ENCODE results near the gene TRIM65.

- TF ChIP-seq CTCF (conservative IDR thresholded peaks at IDR 0.05; ENCODE audit: low read depth, low read length) (no peak), MAZ (IDR thresholded peaks at IDR 0.05; ENCODE audit: borderline replicate concordance, low read depth, low read length) (no peak), POLR2A (IDR thresholded peaks at IDR 0.05; ENCODE audit: low read depth, low read length) (no peak), USF2 (IDR thresholded peaks at IDR 0.05; ENCODE audit: low read depth, low read length) (no peak), RAD21 (IDR thresholded peaks at IDR 0.05; ENCODE audit: low read length) (no peak), CEBPB (IDR thresholded peaks at IDR 0.05; ENCODE audit: low read depth, low read length) (no peak), RCOR1 (IDR thresholded peaks at IDR 0.05; ENCODE audit: insufficient replicate concordance, low read length) (no peak)
Measured at GRCh38 chr17:75937652-75938051, 40.9 kb upstream of the TRIM65 start.

Data from IMR-90 (cell line).